ENCODE data around the gene RIC3. TPM values are rescaled to one million over a fixed set of nuclear protein-coding genes. Genes with fewer than 3 reads are reported as not detected.

Gene RIC3
- total and polyA plus RNA-seq, 2 donors (not counting 3 experiments of a cell fraction or from before 2014, with no cell fraction given) = not detected

- BruUV-seq (replicated peaks) = no TSS peak
- no peak for TF ChIP-seq JUN (IDR thresholded peaks at IDR 0.05; ENCODE audit: borderline replicate concordance, insufficient read depth, insufficient read length, low read depth)
- TF ChIP-seq MYC (IDR thresholded peaks at IDR 0.05; ENCODE audit: low read depth, low read length) = no peak
- TF ChIP-seq EZH2 (IDR thresholded peaks at IDR 0.05; ENCODE audit: borderline replicate concordance, low read depth, low read length, severe bottlenecking) = no peak
- no peak for TF ChIP-seq MAX (IDR thresholded peaks at IDR 0.05; ENCODE audit: insufficient read depth, insufficient read length)
- TF ChIP-seq FOS (IDR thresholded peaks at IDR 0.05; ENCODE audit: borderline replicate concordance, insufficient read depth, low read length) = no peak
- TF ChIP-seq POLR2A (IDR thresholded peaks at IDR 0.05; ENCODE audit: low read depth, low read length) = no peak
- no peaks in the 10 kb centered on the region for H3K4me1 ChIP-seq (ENCODE audit: control insufficient read depth, extremely low read depth, insufficient read depth, low read length)
- no peaks in the 10 kb centered on the region for H3K36me3 ChIP-seq (ENCODE audit: control insufficient read depth in 2 of 2, extremely low read depth in 1 of 2, insufficient read depth in 2 of 2, low read length in 2 of 2)
- CTCF ChIA-PET = interaction anchor here (17.5 to 20.3 kb wide), 2 partner anchors 69 to 95 kb away, joined by 528 to 822 read pairs; no protein-coding TSS in a partner anchor
- H3K9me1 ChIP-seq (replicated peaks; ENCODE audit: control insufficient read depth, extremely low read depth, insufficient read depth, low read length) = no peaks in the 10 kb centered on the region
- DNase-seq (ENCODE audit: low read depth, low spot score) (no peak), FAIRE-seq (no peak)
- no peak overlapping the region for H3K4me2 ChIP-seq (ENCODE audit: insufficient read depth, low read length)
- H3K4me3 ChIP-seq (replicated peaks in 1 of 3; ENCODE audit: insufficient read depth in 1 of 3, low read depth in 1 of 3, low read length in 3 of 3) = no peak overlapping the region
- H4K20me1 ChIP-seq (replicated peaks; ENCODE audit: control insufficient read depth, extremely low read depth, insufficient read depth, low read length) = no peaks in the 10 kb centered on the region
- dilution Hi-C loops (cut with MboI; ENCODE audit: extremely low pct_ligation_motif_present, low sequenced_read_pairs) (no loop called here), intact Hi-C loops (cut with micrococcal nuclease) (no loop called here)
- POLR2A ChIA-PET = no interaction called here
- no peak overlapping the region for H3K9ac ChIP-seq (replicated peaks; ENCODE audit: extremely low read depth, insufficient read depth, low read length)
- no peaks in the 10 kb centered on the region for H3K79me2 ChIP-seq (ENCODE audit: control insufficient read depth, insufficient read depth, low read length)
- no peaks in the 10 kb centered on the region for H3K27me3 ChIP-seq (ENCODE audit: control insufficient read depth in 2 of 2, insufficient read depth in 2 of 2, low read length in 2 of 2)
- no peak overlapping the region for H2AFZ ChIP-seq (ENCODE audit: low read depth, low read length)
- no peaks in the 10 kb centered on the region for H3K9me3 ChIP-seq (replicated peaks; ENCODE audit: control insufficient read depth, insufficient read depth, low read length)
- no peak overlapping the region for H3K27ac ChIP-seq (ENCODE audit: insufficient read depth, low read depth, low read length)
Measured at GRCh38 chr11:8102296-8102915, 66.4 kb downstream of the RIC3 start.

- no peak for FAIRE-seq
- no peak for TF ChIP-seq MYC (IDR thresholded peaks at IDR 0.05; ENCODE audit: low read depth, low read length)
- no peak for TF ChIP-seq FOS (IDR thresholded peaks at IDR 0.05; ENCODE audit: borderline replicate concordance, insufficient read depth, low read length)
- Histone ChIP-seq H3K4me2 (ENCODE audit: insufficient read depth, low read length) (no peak overlapping the region), H3K4me1 (ENCODE audit: control insufficient read depth, extremely low read depth, insufficient read depth, low read length) (no peaks in the 10 kb centered on the region), H3K27me3 (ENCODE audit: control insufficient read depth in 2 of 2, insufficient read depth in 2 of 2, low read length in 2 of 2) (no peaks in the 10 kb centered on the region), H3K9ac (replicated peaks; ENCODE audit: extremely low read depth, insufficient read depth, low read length) (no peak overlapping the region), H3K36me3 (ENCODE audit: control insufficient read depth in 2 of 2, extremely low read depth in 1 of 2, insufficient read depth in 2 of 2, low read length in 2 of 2) (no peaks in the 10 kb centered on the region), H3K9me1 (replicated peaks; ENCODE audit: control insufficient read depth, extremely low read depth, insufficient read depth, low read length) (no peaks in the 10 kb centered on the region), H3K4me3 (replicated peaks in 1 of 3; ENCODE audit: insufficient read depth in 1 of 3, low read depth in 1 of 3, low read length in 3 of 3) (no peak overlapping the region), H4K20me1 (replicated peaks; ENCODE audit: control insufficient read depth, extremely low read depth, insufficient read depth, low read length) (no peaks in the 10 kb centered on the region), H3K9me3 (replicated peaks; ENCODE audit: control insufficient read depth, insufficient read depth, low read length) (no peaks in the 10 kb centered on the region), H3K79me2 (ENCODE audit: control insufficient read depth, insufficient read depth, low read length) (no peaks in the 10 kb centered on the region), H3K27ac (ENCODE audit: insufficient read depth, low read depth, low read length) (no peak overlapping the region), H2AFZ (ENCODE audit: low read depth, low read length) (no peak overlapping the region)
- BruUV-seq (replicated peaks) = no TSS peak
- dilution Hi-C loops (cut with MboI; ENCODE audit: extremely low pct_ligation_motif_present, low sequenced_read_pairs) (no loop called here), intact Hi-C loops (cut with micrococcal nuclease) (no loop called here)
- POLR2A ChIA-PET = no interaction called here
- CTCF ChIA-PET = interaction anchor here (17.5 to 20.3 kb wide), 2 partner anchors 68 to 94 kb away, joined by 528 to 822 read pairs; no protein-coding TSS in a partner anchor
- DNase-seq (ENCODE audit: low read depth, low spot score) = no peak
Measured at GRCh38 chr11:8101421-8101820, 67.4 kb downstream of the RIC3 start.
